ENCODE results near the gene IFNA13.

DNA sequence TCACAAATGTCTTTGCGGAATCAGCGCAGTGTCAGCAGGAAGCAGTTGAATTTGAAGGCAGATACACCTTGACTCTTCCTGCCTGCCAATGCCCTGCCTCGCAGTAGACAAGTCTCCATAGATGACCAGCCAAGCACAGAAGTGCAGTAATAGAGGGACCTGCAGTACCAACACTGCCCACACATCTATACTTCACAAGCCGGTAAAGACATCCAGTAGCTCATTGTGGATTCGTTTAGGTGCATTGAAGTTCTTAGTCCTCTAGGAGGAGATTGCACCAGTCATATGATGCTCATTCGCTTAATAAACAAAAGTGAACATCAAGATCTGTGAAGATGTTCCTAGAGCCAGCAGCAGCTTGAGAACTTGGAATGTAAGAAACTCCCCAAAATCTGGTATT, 24.4 kb upstream of the IFNA13 start:
- TF ChIP-seq EP300 (IDR thresholded peaks at IDR 0.05) (no peak), POLR2A (IDR thresholded peaks at IDR 0.05; ENCODE audit: low read depth) (no peak)

All from esophagus muscularis mucosa (tissue), 2 donors.